GM12875 (cell line): Measurements from ENCODE around the gene SERPINI1.
"Not testable (repeated sequence)": the region's sequence is repeated elsewhere in the genome, so short reads cannot be mapped to it uniquely, and the experiment has no call there.

Experiments
- H3K4me3 ChIP-seq: one replicate; pipeline ENCODE4 v1.5.1; 2011; ENCODE audit warnings: low read depth, low read length, control low read depth
- CTCF ChIP-seq: IDR thresholded peaks from 2 replicates; pipeline ENCODE4 v1.5.1; 2011; ENCODE audit warnings: low read depth, mild to moderate bottlenecking, control low read depth, inconsistent platforms, low read length, moderate library complexity, borderline replicate concordance; ENCODE audit not compliant: insufficient read depth

Gene SERPINI1

GRCh38 chr3:167813169-167814123 is 77.9 kb downstream of the SERPINI1 start:
- H3K4me3 ChIP-seq = no peak overlapping the region
- TF ChIP-seq CTCF = no peak

GRCh38 chr3:167814441-167814951 is 79.0 kb downstream of the SERPINI1 start:
- H3K4me3 ChIP-seq = no peak overlapping the region
- no peak for TF ChIP-seq CTCF

- TF ChIP-seq CTCF = no peak
- H3K4me3 ChIP-seq = no peak overlapping the region
These were observed 81.4 kb downstream of the SERPINI1 start for GRCh38 chr3:167816953-167817352.

GRCh38 chr3:167820102-167820865 is 84.8 kb downstream of the SERPINI1 start:
- no peak overlapping the region for H3K4me3 ChIP-seq
- no peak for TF ChIP-seq CTCF

- no peak overlapping the region for H3K4me3 ChIP-seq
- no peak for TF ChIP-seq CTCF
These were observed 85.8 kb downstream of the SERPINI1 start for GRCh38 chr3:167821248-167821805.

- no peak for TF ChIP-seq CTCF
- no peak overlapping the region for H3K4me3 ChIP-seq
These were observed 88.2 kb downstream of the SERPINI1 start for GRCh38 chr3:167823738-167824137.

GRCh38 chr3:167827588-167827987 is 92.1 kb downstream of the SERPINI1 start:
- not testable (repeated sequence) for H3K4me3 ChIP-seq
